SH-SY5Y (cell line): ENCODE results near the gene RFC1.

Experiments
- GATA2 ChIP-seq: IDR thresholded peaks from 2 replicates; pipeline ENCODE4 v1.6.1; 2011; ENCODE audit warnings: mild to moderate bottlenecking, low read depth, low read length
- GATA3 ChIP-seq: IDR thresholded peaks from 2 replicates; pipeline ENCODE4 v1.6.1; 2011; ENCODE audit warnings: low read depth, mild to moderate bottlenecking, low read length, moderate library complexity

- TF ChIP-seq GATA2 (no peak), GATA3 (no peak)
These were observed 18.4 kb upstream of the RFC1 start for GRCh38 chr4:39384563-39384962.
